ENCODE data around the gene EOLA1. TPM values are rescaled to one million over a fixed set of nuclear protein-coding genes. Genes with fewer than 3 reads are reported as not detected.
"Not testable (repeated sequence)": the region's sequence is repeated elsewhere in the genome, so short reads cannot be mapped to it uniquely, and the experiment has no call there.

The EOLA1 gene
- total RNA-seq, 6 donors from 2014 or later = 12.2 to 30.5 (median 17.2) TPM

- no peaks in the 10 kb centered on the region for H3K4me1 ChIP-seq
- H3K36me3 ChIP-seq = peaks cover 0 to 11% (median 2%) of the 10 kb centered on the region in 4 donors
- ATAC-seq (ENCODE audit: low FRiP score in 2 of 2) (peak in 1 of 2 donors; percentile 35), DNase-seq (no peak)
- H3K9me3 ChIP-seq = no peaks in the 10 kb centered on the region
- H3K27me3 ChIP-seq = no peaks in the 10 kb centered on the region
- no peak overlapping the region for H3K27ac ChIP-seq
- TF ChIP-seq POLR2AphosphoS5 (IDR thresholded peaks at IDR 0.05) (no peak), POLR2A (IDR thresholded peaks at IDR 0.05) (no peak), EP300 (IDR thresholded peaks at IDR 0.05) (no peak)
- TF ChIP-seq, protein P1, sequence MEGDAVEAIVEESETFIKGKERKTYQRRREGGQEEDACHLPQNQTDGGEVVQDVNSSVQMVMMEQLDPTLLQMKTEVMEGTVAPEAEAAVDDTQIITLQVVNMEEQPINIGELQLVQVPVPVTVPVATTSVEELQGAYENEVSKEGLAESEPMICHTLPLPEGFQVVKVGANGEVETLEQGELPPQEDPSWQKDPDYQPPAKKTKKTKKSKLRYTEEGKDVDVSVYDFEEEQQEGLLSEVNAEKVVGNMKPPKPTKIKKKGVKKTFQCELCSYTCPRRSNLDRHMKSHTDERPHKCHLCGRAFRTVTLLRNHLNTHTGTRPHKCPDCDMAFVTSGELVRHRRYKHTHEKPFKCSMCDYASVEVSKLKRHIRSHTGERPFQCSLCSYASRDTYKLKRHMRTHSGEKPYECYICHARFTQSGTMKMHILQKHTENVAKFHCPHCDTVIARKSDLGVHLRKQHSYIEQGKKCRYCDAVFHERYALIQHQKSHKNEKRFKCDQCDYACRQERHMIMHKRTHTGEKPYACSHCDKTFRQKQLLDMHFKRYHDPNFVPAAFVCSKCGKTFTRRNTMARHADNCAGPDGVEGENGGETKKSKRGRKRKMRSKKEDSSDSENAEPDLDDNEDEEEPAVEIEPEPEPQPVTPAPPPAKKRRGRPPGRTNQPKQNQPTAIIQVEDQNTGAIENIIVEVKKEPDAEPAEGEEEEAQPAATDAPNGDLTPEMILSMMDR (IDR thresholded peaks at IDR 0.05) = no peak
- H3K4me3 ChIP-seq = no peak overlapping the region
- WGBS, 2 donors = 69 to 91% methylated on average over 1 to 2 of the region's 2 CpGs
Measured at GRCh38 chrX:149531599-149531998, 9.2 kb upstream of the EOLA1 start.

- not testable (repeated sequence) for H3K27ac ChIP-seq; H3K9me3 ChIP-seq; H3K4me1 ChIP-seq; H3K27me3 ChIP-seq; H3K4me3 ChIP-seq; ATAC-seq (ENCODE audit: low FRiP score in 2 of 2); DNase-seq
- H3K36me3 ChIP-seq = peaks cover 0 to 11% (median 2%) of the 10 kb centered on the region in 4 donors
- WGBS, 2 donors = no CpG with 5 or more reads among the region's 3 CpGs
Measured at GRCh38 chrX:149532868-149533267, 7.9 kb upstream of the EOLA1 start.

DNA sequence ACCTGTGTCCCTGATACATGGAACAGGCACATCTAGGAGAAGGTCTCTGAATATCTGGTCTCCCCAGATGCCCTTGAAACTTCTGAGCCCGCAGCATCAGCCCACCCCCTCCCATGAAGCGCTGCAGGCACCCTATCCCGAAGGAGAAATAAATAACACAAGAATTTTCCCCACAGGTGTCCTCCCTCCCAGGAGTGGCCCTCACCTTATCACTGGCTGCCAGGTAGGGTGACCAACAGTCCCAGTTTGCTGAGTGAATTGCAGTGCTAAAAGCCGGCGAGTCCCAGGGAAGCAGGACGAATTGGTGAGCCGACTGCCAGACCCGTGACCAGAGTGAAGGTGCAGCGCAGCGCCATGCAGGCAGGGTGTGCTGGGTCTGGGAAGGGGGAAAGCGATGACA is 6.8 kb upstream of the EOLA1 start:
- H3K4me3 ChIP-seq; H3K27me3 ChIP-seq; H3K27ac ChIP-seq; H3K4me1 ChIP-seq; H3K9me3 ChIP-seq; DNase-seq; ATAC-seq (ENCODE audit: low FRiP score in 2 of 2): not testable (repeated sequence)
- H3K36me3 ChIP-seq = peaks cover 0 to 11% (median 2%) of the 10 kb centered on the region in 4 donors
- 85 to 100% methylated on average over 3 to 9 of the region's 11 CpGs for WGBS, 2 donors

- not testable (repeated sequence) for H3K27ac ChIP-seq; DNase-seq; H3K4me3 ChIP-seq; H3K27me3 ChIP-seq; H3K4me1 ChIP-seq; H3K9me3 ChIP-seq; ATAC-seq (ENCODE audit: low FRiP score in 2 of 2)
- 72 to 83% methylated on average over 3 of the region's 3 CpGs for WGBS, 2 donors
- peaks cover 0 to 11% (median 2%) of the 10 kb centered on the region in 4 donors for H3K36me3 ChIP-seq
Measured at GRCh38 chrX:149534926-149535602, 5.7 kb upstream of the EOLA1 start.

DNA sequence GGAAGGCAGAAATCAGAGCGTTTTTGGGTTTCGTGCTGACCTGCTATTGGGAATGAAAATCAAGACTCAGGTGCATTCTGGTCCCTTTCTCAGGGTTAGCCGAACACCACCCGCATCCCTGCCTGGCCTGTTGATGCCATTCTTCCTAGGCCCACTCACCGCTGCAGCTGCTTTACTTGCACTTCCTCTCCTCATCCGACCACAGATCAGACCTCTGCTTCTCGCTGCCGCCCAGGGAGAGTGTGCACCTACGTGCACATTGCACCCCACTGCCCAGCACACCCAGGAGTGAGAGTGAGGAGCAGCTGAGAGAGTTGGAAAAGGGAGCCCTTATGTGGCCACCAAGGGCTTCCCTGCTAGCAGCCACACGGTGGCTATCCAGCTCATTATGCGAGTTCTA is 3.3 kb upstream of the EOLA1 start:
- not testable (repeated sequence) for H3K27me3 ChIP-seq; H3K27ac ChIP-seq; ATAC-seq (ENCODE audit: low FRiP score in 2 of 2); H3K36me3 ChIP-seq; H3K4me3 ChIP-seq; H3K9me3 ChIP-seq; DNase-seq
- 84% methylated on average over 9 of the region's 11 CpGs; no CpG with 5 or more reads in 1 of the 2 donors for WGBS, 2 donors
- peaks cover 0 to 10% (median 6%) of the 10 kb centered on the region in 4 donors for H3K4me1 ChIP-seq

DNA sequence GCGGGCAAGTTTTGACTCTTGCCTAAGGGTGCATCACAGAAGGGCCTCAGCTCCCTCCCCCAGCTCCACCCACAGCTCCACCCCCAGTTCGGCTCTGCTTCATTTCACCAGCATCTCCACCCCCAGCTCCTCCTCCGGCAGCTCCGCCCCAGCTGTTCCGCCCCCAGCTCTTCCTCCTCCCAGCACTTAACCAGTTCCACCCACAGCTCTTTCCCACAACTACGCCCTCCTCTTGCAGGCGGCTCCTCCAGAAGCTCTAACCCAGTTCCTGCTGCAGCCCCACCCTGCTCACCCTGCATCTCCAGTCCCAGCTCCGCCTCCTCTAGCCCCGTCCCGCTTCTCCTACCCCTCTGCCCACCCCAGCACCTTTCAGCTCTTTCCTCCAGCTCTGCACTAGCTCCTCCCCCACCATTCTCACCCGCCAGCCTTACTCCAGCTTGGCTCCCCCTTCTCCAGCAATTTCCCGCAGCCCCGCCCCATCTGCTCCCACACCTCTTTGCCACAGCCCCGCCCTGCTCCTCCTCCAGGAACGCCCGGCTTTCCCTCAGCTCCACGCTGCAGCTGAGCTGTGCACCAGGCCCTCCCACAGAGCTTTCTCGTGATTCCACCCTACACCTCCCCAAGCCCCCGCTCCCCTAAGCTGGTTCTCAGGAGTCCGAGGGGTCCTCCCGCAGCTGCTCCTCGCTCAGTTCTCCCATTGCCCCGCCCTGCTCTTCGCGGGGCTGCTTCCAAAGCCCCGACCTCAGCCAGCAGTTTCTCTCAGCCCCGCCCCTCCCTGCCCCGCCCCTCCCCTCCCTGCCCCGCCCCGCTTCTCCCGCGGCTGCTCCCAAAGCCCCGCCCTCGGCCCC is 1.3 kb upstream of the EOLA1 start:
- peaks cover 0 to 3% (median under 1%) of the 10 kb centered on the region in 4 donors for H3K36me3 ChIP-seq
- peak overlapping the region; percentile 29 to 81 (median 60) for H3K4me3 ChIP-seq
- no peaks in the 10 kb centered on the region for H3K9me3 ChIP-seq
- H3K27me3 ChIP-seq = no peaks in the 10 kb centered on the region
- peak; percentile 90 for DNase-seq
- 1 to 48% methylated on average over 11 to 27 of the region's 34 CpGs for WGBS, 2 donors
- peaks cover 0 to 10% (median 6%) of the 10 kb centered on the region in 4 donors for H3K4me1 ChIP-seq
- peak; percentile 81 to 83 for ATAC-seq (ENCODE audit: low FRiP score in 2 of 2)
- peak overlapping the region; percentile 70 to 94 (median 82) for H3K27ac ChIP-seq
- TF ChIP-seq POLR2AphosphoS5 (IDR thresholded peaks at IDR 0.05) (peak in 1 of 2 donors; percentile 36), POLR2A (IDR thresholded peaks at IDR 0.05) (no peak)

DNA sequence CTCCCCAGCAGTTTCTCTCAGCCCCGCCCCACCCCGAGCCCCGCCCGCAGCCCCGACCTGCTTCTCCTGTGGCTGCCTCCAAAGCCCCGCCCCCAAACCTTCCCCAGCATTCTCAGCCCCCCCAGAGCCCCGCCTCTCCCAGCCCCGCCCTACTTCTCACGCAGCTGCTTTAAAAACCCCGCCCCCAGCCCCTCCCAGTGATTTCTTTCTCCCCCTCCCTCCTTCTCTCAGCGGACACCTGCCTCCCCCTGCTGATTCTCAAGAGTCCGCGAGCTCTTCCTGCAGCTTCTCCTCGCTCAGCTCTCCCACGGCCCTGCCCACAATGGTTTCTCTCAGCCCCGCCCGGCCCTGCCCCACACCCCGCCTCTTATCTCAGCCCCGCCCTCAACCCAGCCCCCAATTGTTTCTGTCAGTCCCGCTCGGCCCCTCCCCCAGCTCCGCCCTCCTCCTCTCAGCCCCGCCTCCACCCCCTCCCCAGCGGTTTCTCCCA is 636 bp upstream of the EOLA1 start:
- H3K4me1 ChIP-seq = peaks cover 0 to 10% (median 6%) of the 10 kb centered on the region in 4 donors
- H3K9me3 ChIP-seq = no peaks in the 10 kb centered on the region
- no peaks in the 10 kb centered on the region for H3K27me3 ChIP-seq
- H3K36me3 ChIP-seq = peaks cover 0 to 3% (median 0%) of the 10 kb centered on the region in 4 donors
- peak; percentile 89 to 90 for ATAC-seq (ENCODE audit: low FRiP score in 2 of 2)
- TF ChIP-seq POLR2AphosphoS5 (IDR thresholded peaks at IDR 0.05) = no peak
- TF ChIP-seq, protein P1 (IDR thresholded peaks at IDR 0.05) = no peak
- TF ChIP-seq EP300 (IDR thresholded peaks at IDR 0.05) = no peak
- TF ChIP-seq POLR2A (IDR thresholded peaks at IDR 0.05) = no peak
- peak overlapping the region in 3 of 4 donors; percentile 58 to 81 (median 63) for H3K4me3 ChIP-seq
- 0 to 37% methylated on average over 3 to 11 of the region's 24 CpGs for WGBS, 2 donors
- peak; percentile 93 to 94 for DNase-seq
- peak overlapping the region; percentile 83 to 94 (median 89) for H3K27ac ChIP-seq

All from upper lobe of left lung (tissue), 6 donors.